ENCODE measurements around the gene MUS81. TPM values are rescaled to one million over a fixed set of nuclear protein-coding genes. Genes with fewer than 3 reads are reported as not detected.

The MUS81 gene
- 10 to 100 TPM; 27.4 to 47.3 (median 42.1) TPM for total RNA-seq

GRCh38 chr11:65860278-65861164 is at the start of gene MUS81:
TSS of gene MUS81 (plus strand) at chr11:65860433. CDS start at chr11:65860754, 321 bp downstream.
- peak; percentile 18 to 46 (median 30) for ATAC-seq (replicated peaks in 6 of 8)
- peak within 1 kb of the TSS; percentile 98 for H3K27ac ChIP-seq
- in situ Hi-C loops (cut with MboI; ENCODE audit: low pct_unique_long_range_greater_than_20kb in 2 of 9, low sequenced_read_pairs in 9 of 9, unreplicated experiment in 9 of 9): no loop called here
- H3K4me1 ChIP-seq (replicated peaks in 1 of 2): peaks cover 6 to 12% of the 10 kb centered on the region in 2 donors
- peak within 1 kb of the TSS; percentile 76 to 94 (median 88) for H3K4me3 ChIP-seq
- 0 to 5% (median 0%) methylated on average over 5 to 30 of the region's 78 CpGs; no CpG with 5 or more reads in 2 of the 10 experiments for WGBS, 10 experiments

- ATAC-seq (replicated peaks in 6 of 8): no peak
- WGBS, 10 experiments: 0 to 82% (median 69%) methylated on average over 2 to 15 of the region's 19 CpGs; no CpG with 5 or more reads in 1 of the 10 experiments
- Histone ChIP-seq H3K4me1 (replicated peaks in 1 of 2) (no peaks in the 10 kb centered on the region), H3K4me3 (no peak overlapping the region), H3K27ac (no peak overlapping the region)
- in situ Hi-C loops (cut with MboI; ENCODE audit: low pct_unique_long_range_greater_than_20kb in 2 of 9, low sequenced_read_pairs in 9 of 9, unreplicated experiment in 9 of 9): loop anchor here in 2 of 9 experiments (25.0 kb wide), 1 partner anchor 100 kb away; the partner anchor contains the start of genes KAT5 (in 2 of the 2) and RNASEH2C (in 2 of the 2)
Measured at GRCh38 chr11:65811764-65812475, 48.3 kb upstream of the MUS81 start.

GRCh38 chr11:65814131-65814985 is 45.9 kb upstream of the MUS81 start:
- WGBS, 10 experiments: 57 to 97% (median 84%) methylated on average over 4 to 13 of the region's 18 CpGs; no CpG with 5 or more reads in 1 of the 10 experiments
- in situ Hi-C loops (cut with MboI; ENCODE audit: low pct_unique_long_range_greater_than_20kb in 2 of 9, low sequenced_read_pairs in 9 of 9, unreplicated experiment in 9 of 9): loop anchor here in 2 of 9 experiments (25.0 kb wide), 1 partner anchor 102 kb away; the partner anchor contains the start of genes KAT5 (in 2 of the 2) and RNASEH2C (in 2 of the 2)
- Histone ChIP-seq H3K4me1 (replicated peaks in 1 of 2) (peaks cover 0 to 3% of the 10 kb centered on the region in 2 donors), H3K27ac (no peak overlapping the region), H3K4me3 (no peak overlapping the region)
- no peak for ATAC-seq (replicated peaks in 6 of 8)

- ATAC-seq (replicated peaks in 6 of 8): no peak
- WGBS, 10 experiments: 68 to 100% (median 82%) methylated on average over 2 to 14 of the region's 16 CpGs; no CpG with 5 or more reads in 2 of the 10 experiments
- in situ Hi-C loops (cut with MboI; ENCODE audit: low pct_unique_long_range_greater_than_20kb in 2 of 9, low sequenced_read_pairs in 9 of 9, unreplicated experiment in 9 of 9): loop anchor here in 2 of 9 experiments (25.0 kb wide), 1 partner anchor 103 kb away; the partner anchor contains the start of genes KAT5 (in 2 of the 2) and RNASEH2C (in 2 of the 2)
Measured at GRCh38 chr11:65814986-65815565, 45.2 kb upstream of the MUS81 start.

GRCh38 chr11:65816696-65817095 is 43.5 kb upstream of the MUS81 start:
- in situ Hi-C loops (cut with MboI; ENCODE audit: low pct_unique_long_range_greater_than_20kb in 2 of 9, low sequenced_read_pairs in 9 of 9, unreplicated experiment in 9 of 9): loop anchor here in 2 of 9 experiments (25.0 kb wide), 1 partner anchor 104 kb away; the partner anchor contains the start of genes KAT5 (in 2 of the 2) and RNASEH2C (in 2 of the 2)
- H3K4me1 ChIP-seq (replicated peaks in 1 of 2): peaks cover 0 to 3% of the 10 kb centered on the region in 2 donors
- WGBS, 10 experiments: 80 to 100% (median 98%) methylated on average over 1 to 3 of the region's 3 CpGs; no CpG with 5 or more reads in 4 of the 10 experiments
- ATAC-seq (replicated peaks in 6 of 8): no peak
- H3K4me3 ChIP-seq: no peak overlapping the region
- no peak overlapping the region for H3K27ac ChIP-seq

More at GRCh38 chr11:65814986-65815565, 45.2 kb upstream of the MUS81 start:
- Histone ChIP-seq H3K4me1 (replicated peaks in 1 of 2) (peaks cover 0 to 3% of the 10 kb centered on the region in 2 donors), H3K4me3 (no peak overlapping the region), H3K27ac (no peak overlapping the region)

GRCh38 chr11:65817312-65817834 is 42.9 kb upstream of the MUS81 start:
- peak overlapping the region; percentile 39 to 79 (median 58) for H3K4me3 ChIP-seq
- H3K4me1 ChIP-seq (replicated peaks in 1 of 2): peaks cover 0 to 3% of the 10 kb centered on the region in 2 donors
- in situ Hi-C loops (cut with MboI; ENCODE audit: low pct_unique_long_range_greater_than_20kb in 2 of 9, low sequenced_read_pairs in 9 of 9, unreplicated experiment in 9 of 9): loop anchor here in 2 of 9 experiments (25.0 kb wide), 1 partner anchor 105 kb away; the partner anchor contains the start of genes KAT5 (in 2 of the 2) and RNASEH2C (in 2 of the 2)
- WGBS, 10 experiments: 19 to 67% (median 55%) methylated on average over 2 to 4 of the region's 5 CpGs
- no peak overlapping the region for H3K27ac ChIP-seq
- ATAC-seq (replicated peaks in 6 of 8): no peak

- 0 to 32% (median 0%) methylated on average over 1 to 17 of the region's 74 CpGs; no CpG with 5 or more reads in 4 of the 10 experiments for WGBS, 10 experiments
Measured at GRCh38 chr11:65817835-65818680, 42.2 kb upstream of the MUS81 start.

GRCh38 chr11:65821107-65821506 is 39.1 kb upstream of the MUS81 start:
- ATAC-seq (replicated peaks in 6 of 8): no peak
- in situ Hi-C loops (cut with MboI; ENCODE audit: low pct_unique_long_range_greater_than_20kb in 2 of 9, low sequenced_read_pairs in 9 of 9, unreplicated experiment in 9 of 9): loop anchor here in 3 of 9 experiments (10.0 to 25.0 kb wide), 2 partner anchors 106 to 109 kb away; partner anchors contain the start of genes KAT5 (in 3 of the 3) and RNASEH2C (in 2 of the 3)
- Histone ChIP-seq H3K27ac (no peak overlapping the region), H3K4me3 (no peak overlapping the region), H3K4me1 (replicated peaks in 1 of 2) (peaks cover 0 to 3% of the 10 kb centered on the region in 2 donors)
- WGBS, 10 experiments: 29 to 60% (median 45%) methylated on average over 1 to 7 of the region's 8 CpGs; no CpG with 5 or more reads in 5 of the 10 experiments

More at GRCh38 chr11:65817835-65818680, 42.2 kb upstream of the MUS81 start:
- peak overlapping the region in 1 of 2 donors; percentile 68 for H3K27ac ChIP-seq
- peaks cover 0 to 3% of the 10 kb centered on the region in 2 donors for H3K4me1 ChIP-seq (replicated peaks in 1 of 2)
- peak; percentile 86 to 94 (median 89) for ATAC-seq (replicated peaks in 6 of 8)
- peak overlapping the region; percentile 39 to 79 (median 58) for H3K4me3 ChIP-seq
- in situ Hi-C loops (cut with MboI; ENCODE audit: low pct_unique_long_range_greater_than_20kb in 2 of 9, low sequenced_read_pairs in 9 of 9, unreplicated experiment in 9 of 9): loop anchor here in 2 of 9 experiments (25.0 kb wide), 1 partner anchor 106 kb away; the partner anchor contains the start of genes KAT5 (in 2 of the 2) and RNASEH2C (in 2 of the 2)

GRCh38 chr11:65822776-65823528 is 37.3 kb upstream of the MUS81 start:
- in situ Hi-C loops (cut with MboI; ENCODE audit: low pct_unique_long_range_greater_than_20kb in 2 of 9, low sequenced_read_pairs in 9 of 9, unreplicated experiment in 9 of 9): loop anchor here in 3 of 9 experiments (10.0 to 25.0 kb wide), 2 partner anchors 108 to 111 kb away; partner anchors contain the start of genes KAT5 (in 3 of the 3) and RNASEH2C (in 2 of the 3)
- H3K4me1 ChIP-seq (replicated peaks in 1 of 2): no peaks in the 10 kb centered on the region
- no peak overlapping the region for H3K27ac ChIP-seq
- no peak for ATAC-seq (replicated peaks in 6 of 8)
- WGBS, 10 experiments: 40 to 100% (median 64%) methylated on average over 2 to 11 of the region's 15 CpGs
- H3K4me3 ChIP-seq: no peak overlapping the region

Measured in motor neuron (in vitro differentiated cells).